NCI-H1105 treated with DMSO at 0.1 percent for 48 hours (cell line): ENCODE data around the gene ALDH5A1.
"Not testable (repeated sequence)": the region's sequence is repeated elsewhere in the genome, so short reads cannot be mapped to it uniquely, and the experiment has no call there.

Source experiments
- DNase-seq: peaks from one replicate; lab custom pipeline; 2025; lab: John Stamatoyannopoulos, UW

ALDH5A1 gene

GRCh38 chr6:24486065-24486464 is 8.7 kb upstream of the ALDH5A1 start:
- DNase-seq = no peak

GRCh38 chr6:24489470-24489869 is 5.3 kb upstream of the ALDH5A1 start, which contains the start of gene GPLD1:
Gene GPLD1, minus strand, starts transcription at chr6:24489578. Its CDS starts 67 bp downstream, at chr6:24489511.
- no peak for DNase-seq

- DNase-seq = no peak
Measured at GRCh38 chr6:24489881-24490280, 4.9 kb upstream of the ALDH5A1 start.

- DNase-seq = no peak
Measured at GRCh38 chr6:24490948-24491347, 3.8 kb upstream of the ALDH5A1 start.

GRCh38 chr6:24492475-24492874 is 2.3 kb upstream of the ALDH5A1 start:
- DNase-seq = no peak

- DNase-seq = no peak
Measured at GRCh38 chr6:24493945-24494820, 586 bp upstream of the ALDH5A1 start.

GRCh38 chr6:24497254-24497970 is 2.6 kb downstream of the ALDH5A1 start:
- no peak for DNase-seq

GRCh38 chr6:24500683-24501082 is 5.9 kb downstream of the ALDH5A1 start:
- DNase-seq = no peak

- DNase-seq = no peak
Measured at GRCh38 chr6:24501374-24501773, 6.6 kb downstream of the ALDH5A1 start.

- no peak for DNase-seq
Measured at GRCh38 chr6:24501914-24502313, 7.1 kb downstream of the ALDH5A1 start.

- DNase-seq = no peak
Measured at GRCh38 chr6:24504287-24504648, 9.5 kb downstream of the ALDH5A1 start.

GRCh38 chr6:24504649-24505586 is 10.1 kb downstream of the ALDH5A1 start:
- DNase-seq = no peak

GRCh38 chr6:24506814-24507520 is 12.2 kb downstream of the ALDH5A1 start:
- DNase-seq = no peak

GRCh38 chr6:24511976-24512375 is 17.2 kb downstream of the ALDH5A1 start:
- not testable (repeated sequence) for DNase-seq

- no peak for DNase-seq
Measured at GRCh38 chr6:24513602-24514001, 18.8 kb downstream of the ALDH5A1 start.

GRCh38 chr6:24517659-24518543 is 23.1 kb downstream of the ALDH5A1 start:
- DNase-seq = no peak

GRCh38 chr6:24520929-24521546 is 26.3 kb downstream of the ALDH5A1 start:
- DNase-seq = peak; percentile 15

GRCh38 chr6:24522228-24523176 is 27.7 kb downstream of the ALDH5A1 start:
- DNase-seq = peak; percentile 91

- DNase-seq = no peak
Measured at GRCh38 chr6:24524329-24524728, 29.6 kb downstream of the ALDH5A1 start.
